GM19455 (cell line): ENCODE results near the gene NECAP2.
"Not testable (repeated sequence)": the region's sequence is repeated elsewhere in the genome, so short reads cannot be mapped to it uniquely, and the experiment has no call there.

Experiments used
- ATAC-seq: cut with Tn5 transposase; IDR thresholded peaks from one replicate; pipeline ENCODE4 v1.9.1; 2021; ENCODE audit not compliant: unreplicated experiment

Gene NECAP2

DNA sequence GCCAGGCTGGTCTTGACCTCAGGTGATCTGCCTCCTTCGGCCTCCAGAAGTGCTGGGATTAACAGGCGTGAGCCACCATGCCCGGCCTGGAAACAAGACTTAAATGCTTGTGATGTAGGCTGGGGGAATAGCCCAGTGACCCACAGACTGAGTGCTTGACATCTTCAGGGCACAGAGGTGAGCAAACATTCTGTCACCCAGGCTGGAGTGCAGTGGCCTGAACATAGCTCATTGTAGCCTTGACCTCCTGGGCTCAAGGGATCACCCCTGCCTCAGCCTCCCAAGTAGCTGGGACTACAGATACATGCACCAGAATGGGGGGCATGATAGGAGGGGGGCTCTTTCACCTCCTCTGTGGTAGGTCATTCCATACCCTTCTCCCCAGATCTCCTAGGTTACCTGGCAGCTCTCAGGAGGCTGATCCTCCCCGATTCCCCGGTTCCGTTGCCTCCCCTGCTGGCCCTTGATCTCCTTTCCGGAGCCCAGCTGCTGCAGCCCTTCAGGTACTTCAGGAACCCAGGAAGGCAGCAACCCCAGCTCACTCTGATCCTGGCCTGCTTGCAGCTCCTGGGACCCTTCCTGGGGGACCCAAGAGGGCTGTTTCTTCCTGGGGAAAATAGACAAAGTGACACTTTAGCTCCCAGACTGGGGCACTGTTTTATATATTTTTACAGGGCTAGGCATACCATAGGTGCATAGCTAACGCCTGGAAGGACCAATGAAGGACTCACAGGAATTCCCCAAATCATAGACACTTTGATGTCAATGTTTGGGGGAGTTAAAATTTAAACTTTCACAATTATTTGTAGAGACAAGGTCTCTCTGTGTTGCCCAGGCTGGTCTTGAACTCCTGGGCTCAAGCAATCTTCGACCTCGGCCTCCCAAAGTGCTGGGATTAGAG, 15.1 kb upstream of the NECAP2 start:
- ATAC-seq = no peak

DNA sequence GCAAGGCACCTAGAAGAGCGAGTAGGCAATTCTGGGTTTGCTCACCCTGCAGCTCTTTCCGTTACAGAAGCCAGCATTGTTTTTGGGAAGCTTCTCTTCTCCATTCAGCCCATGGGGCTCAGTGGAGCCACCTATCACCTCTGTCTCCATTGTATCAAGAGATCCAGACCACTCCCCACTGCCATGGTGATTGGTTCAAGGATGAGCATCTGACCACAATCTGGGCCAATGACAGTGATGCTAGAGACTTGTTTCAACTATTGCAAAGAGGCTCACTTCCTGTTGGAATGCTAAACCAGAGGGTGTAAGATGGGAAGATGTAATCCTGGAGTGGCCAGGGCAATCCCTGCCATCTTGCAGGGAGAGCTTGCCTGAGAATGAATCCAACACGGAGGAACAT, 9.9 kb upstream of the NECAP2 start:
- no peak for ATAC-seq

DNA sequence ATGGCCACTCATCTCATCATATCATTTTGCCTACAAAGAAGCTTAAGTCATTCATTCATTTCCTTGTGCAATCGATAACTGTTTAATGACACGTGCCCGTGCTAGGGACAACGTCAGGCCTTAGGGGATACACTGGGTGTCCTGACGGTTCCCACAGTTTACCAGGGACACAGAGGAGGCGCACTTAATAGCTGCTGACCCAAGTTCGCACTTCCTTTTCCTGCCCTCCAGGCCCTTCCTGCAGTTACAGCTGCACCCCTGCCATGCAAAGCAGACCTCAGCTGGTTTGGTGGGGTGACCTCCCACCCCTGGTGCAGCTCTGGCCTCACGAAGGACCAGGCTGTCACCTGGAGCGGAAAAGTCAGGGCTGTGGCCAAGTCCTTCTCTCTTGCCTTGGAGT, 7.5 kb upstream of the NECAP2 start:
- ATAC-seq = no peak

DNA sequence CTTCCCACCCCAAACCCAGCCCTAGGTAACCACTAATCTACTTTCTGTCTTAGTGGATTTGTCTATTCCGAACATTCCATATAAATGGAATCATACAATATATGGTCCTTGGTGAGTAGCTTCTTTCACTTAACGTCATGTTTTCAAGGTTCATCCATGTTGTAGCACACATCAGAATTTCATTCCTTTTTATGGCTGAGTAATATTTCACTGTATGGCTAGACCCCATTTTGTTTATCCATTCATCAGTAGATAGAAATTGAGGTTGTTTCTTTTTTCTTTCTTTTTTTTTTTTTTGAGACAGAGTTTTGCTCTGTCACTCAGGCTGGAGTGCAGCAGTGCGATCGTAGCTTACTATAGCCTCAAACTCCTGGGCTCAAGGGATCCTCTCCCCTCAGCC, 6.5 kb upstream of the NECAP2 start:
- no peak for ATAC-seq

DNA sequence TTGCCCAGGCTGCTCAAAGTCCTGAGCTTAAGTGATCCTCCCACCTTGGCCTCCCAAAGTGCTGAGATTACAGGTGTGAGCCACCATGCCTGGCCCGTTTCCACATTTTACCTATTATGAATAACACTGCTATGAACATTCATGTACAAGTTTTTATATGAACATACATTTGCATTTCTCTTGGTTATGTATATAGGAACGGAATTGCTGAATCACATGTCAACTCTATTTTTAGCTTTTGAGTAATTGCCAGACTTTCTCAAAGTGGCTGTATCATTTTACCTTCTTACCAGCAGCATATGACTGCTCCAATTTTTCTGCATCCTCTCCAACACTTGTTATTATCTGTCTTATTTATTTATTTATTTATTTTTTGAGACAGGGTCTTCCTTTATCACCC, 6.0 kb upstream of the NECAP2 start:
- no peak for ATAC-seq

DNA sequence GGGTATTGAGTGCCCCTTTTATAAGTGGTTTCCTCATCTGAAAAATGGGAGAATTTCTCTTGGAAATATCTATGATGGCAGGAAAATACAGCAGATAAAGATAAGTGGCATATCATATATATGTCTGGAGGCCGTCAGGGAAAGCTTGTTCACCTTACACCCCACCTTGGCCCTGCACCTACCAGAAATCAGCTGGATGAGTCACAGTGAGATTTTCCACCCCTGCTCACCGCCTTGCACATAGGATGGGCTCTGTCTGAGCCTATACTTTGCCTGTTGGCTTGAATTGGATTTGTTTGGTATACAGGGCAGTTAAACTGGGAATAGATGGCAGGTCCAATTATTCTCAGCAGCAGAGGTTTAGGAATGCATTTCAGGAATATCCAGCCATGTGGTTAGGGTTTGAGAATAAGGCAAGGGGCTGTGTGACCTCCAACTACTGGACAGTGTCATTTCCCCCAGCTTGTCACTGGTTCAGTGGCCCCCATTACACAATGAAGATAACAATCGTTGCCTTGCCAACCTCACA, 3.5 kb upstream of the NECAP2 start, which contains the start of gene SPATA21:
SPATA21 (minus strand) TSS at position 479 of the 529 bp plus-strand sequence. CDS start 6,053 bp downstream, outside the sequence.
- no peak for ATAC-seq

DNA sequence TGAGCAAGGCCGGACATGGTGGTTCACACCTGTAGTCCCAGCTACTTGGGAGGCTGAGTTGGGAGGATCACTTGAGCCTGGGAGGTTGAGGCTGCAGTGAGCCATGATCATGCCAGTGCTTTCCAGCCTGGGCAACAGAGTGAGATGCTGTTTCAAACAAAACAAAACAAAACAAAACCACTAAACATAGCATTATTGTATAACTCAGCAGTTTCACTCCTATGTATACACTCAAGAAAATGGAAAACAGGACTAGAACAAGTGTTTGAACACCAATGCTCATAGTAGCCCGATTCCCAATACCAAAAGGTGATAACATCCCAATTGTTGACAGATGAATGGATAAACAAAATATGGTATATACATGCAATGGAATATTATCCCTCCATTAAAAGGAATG, 2.0 kb upstream of the NECAP2 start:
- no peak for ATAC-seq

DNA sequence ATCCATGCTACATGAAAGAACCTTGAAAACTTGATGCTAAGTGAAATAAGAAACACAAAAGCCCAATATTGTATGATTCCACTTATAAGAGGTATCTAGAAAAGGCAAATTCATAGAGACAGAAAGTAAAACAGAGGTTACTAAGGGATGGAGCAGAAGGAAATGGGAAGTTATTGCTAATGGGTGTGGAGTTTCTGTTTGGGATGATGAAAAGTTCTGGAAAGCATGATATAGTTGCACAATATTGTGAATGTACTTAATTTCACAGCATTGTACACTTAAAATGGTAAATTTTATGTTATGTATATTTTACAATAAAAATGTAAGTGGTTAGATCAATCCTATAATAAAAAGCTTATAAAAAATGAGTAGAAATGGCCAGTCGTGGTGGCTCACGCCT, 1.6 kb upstream of the NECAP2 start:
- no peak for ATAC-seq

DNA sequence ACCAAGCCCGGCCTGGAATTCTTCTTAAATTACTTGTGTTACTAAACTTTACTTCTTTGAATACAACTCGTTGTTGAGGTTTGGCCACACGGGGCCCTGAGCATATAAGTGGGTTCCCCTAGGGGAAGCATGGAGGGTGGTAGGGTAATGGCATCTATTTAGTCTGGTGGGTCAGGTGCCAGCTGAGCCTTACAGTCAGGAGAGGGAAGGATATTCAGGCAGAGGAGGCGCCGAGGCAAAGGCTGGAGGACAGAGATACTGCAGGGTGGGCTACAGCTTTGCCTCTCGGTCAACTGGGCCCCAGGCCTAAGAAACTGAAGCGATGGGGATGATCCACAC, 424 bp upstream of the NECAP2 start:
- peak; percentile 28 for ATAC-seq

DNA sequence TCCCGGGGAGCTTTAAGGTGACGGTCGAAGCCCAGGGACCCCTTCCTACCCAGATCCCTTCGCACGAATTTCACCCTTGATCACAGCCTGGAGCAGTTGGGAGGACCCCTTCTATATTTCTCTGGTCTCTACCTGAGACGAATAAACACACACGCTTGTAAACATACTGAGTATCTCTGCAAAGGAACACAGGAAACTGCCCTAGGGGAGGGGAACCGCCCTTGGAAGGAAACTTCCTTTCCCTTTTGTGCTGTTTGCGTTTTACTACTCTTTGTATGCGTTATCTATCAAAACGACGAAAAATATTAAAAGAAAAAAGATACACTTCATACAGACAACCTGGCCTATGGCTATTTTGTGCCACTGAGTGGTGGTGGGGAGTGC, 750 bp downstream of the NECAP2 start:
- peak; percentile 16 for ATAC-seq

DNA sequence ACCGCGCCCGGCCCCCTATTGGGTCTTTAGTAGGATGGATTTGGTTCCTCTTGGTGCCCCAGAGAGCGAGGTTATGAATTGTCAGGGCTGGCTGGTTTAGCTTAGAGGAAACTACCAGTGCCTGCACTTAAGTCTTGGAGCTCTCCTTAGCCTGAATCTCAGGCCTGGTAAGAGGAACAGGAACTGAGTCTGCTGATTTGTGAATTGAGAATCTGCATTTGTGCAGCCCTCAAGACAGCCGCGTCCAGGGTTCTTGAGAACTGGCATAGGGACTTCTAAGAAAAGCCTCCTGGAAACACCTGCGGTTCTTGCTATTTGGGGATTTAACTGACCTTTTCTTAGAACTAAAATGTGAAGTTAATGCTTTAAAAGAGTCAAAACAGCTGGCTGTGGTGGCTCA, 1.7 kb downstream of the NECAP2 start:
- ATAC-seq = no peak

DNA sequence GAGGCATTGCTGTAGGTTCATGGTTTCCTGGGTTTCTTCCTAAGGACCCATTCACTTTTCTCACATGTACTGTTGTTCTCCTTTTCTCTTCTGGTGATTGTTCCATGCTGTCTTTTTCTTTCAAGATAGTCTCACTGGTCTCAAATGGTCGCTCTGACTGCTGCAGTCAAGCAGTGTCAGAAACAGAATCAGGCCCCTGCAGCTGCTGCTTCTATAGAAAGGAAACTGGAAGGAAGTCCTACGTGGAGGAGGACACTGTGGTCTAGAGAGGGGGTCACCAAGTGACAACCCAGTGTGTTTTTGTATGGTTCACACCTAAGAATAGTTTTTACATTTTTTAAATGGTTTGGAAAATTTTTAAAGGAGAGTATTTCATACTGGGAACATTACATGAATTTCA, 2.4 kb downstream of the NECAP2 start:
- no peak for ATAC-seq

DNA sequence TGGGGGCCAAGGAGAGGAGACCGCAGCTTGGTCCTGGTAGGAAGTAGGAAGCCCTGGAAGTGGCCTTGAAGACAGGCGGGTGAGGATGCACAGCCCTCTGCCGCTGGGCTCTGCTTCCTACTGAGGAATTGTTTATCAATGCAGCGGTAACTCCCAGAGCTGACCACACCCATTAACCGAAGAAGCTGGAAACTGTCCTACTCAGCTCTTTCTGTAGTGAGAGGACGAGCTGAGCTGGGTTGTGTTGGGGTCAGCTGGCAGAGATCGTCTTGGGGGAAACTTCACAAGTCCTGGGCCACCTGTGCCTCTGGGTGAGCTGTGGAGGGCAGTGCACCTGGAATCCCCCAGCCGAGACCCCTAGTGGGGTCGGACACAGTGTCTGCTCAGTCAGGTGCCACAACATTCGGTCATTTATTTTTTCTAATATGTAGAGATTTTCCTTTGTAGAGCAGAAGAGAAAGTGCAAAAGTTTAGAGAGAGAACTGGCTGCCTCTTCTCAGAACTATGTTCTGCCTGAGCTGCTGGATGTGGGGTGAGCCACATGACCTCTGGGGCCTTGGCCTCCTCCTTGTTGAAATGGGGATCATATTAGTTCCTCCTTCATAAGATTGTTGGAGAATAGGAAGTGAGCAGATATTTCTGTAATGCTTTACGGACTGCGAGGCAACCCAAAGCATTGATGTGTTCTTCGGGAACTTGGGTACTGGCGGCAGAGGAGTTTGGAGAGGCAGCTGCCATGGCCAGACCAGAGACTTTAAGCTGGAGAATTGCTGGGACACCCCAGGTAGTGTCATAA, 3.6 kb downstream of the NECAP2 start:
- ATAC-seq = no peak

DNA sequence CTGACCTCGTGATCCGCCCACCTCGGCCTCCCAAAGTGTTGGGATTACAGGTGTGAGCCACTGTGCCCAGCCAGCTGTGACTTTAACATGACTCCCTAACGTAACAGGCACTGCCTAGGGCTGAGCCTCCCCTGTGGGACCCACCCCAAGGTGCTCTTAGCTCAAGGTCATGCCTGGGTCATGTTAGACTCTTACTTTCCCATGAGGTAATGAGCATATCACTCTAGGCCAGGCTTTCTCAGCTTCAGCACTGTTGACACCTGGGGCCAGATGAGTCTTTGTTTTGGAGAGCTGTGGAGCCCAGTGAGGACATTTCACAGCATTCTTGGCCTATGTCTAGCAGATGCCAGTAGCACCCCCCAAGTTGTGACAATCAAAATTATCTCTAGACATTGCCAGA, 4.5 kb downstream of the NECAP2 start:
- no peak for ATAC-seq

DNA sequence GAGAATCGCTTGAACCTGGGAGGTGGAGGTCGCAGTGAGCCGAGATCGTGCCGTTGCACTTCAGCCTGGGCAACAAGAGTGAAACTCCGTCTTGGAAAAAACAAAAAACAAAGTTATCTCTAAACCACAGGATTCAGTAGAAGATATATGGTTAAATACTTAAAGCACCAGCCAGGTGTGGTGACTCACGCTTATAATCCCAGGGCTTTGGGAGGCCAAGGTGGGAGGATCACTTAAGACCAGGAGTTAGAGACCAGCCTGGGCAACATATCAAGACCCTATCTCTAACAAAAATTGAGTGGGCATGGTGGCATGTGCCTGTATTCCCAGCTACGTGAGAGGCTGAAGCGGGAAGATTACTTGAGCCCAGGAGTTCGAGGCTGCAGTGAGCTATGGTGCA, 5.6 kb downstream of the NECAP2 start:
- ATAC-seq = no peak

DNA sequence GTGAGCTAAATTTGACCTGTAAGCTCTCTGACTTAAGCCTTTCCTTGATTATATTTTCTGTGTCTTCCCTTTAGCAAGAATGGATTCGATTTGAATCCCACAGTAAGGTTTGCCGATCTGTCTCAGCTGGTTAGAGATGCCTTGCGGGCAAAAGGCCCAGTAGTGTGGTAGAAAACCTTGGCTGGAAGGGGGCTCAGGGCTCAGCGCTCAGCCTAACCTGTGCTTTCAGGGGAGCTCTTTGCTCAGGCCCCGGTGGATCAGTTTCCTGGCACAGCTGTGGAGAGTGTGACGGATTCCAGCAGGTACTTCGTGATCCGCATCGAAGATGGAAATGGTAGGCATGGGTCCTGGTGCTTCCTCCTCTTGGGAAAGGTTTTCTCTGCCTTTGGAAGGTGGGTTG, 7.1 kb downstream of the NECAP2 start:
- ATAC-seq = no peak

DNA sequence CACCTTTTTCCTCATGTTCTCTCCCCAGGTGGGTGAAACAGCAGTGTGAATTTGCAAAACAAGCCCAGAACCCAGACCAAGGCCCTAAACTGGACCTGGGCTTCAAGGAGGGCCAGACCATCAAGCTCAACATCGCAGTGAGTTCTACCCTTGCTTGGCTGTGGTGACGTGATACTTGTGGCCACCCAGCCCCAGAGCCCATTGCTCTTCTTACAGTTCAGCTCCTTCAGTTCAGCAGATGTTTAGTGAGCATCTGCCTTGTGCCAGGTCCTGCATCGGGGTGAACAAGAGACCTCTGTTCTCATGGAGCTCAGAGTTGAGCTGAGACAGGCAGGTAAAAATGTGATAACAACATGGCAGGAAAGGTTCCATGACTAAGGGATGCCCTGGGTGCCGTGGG, 8.5 kb downstream of the NECAP2 start:
- no peak for ATAC-seq

DNA sequence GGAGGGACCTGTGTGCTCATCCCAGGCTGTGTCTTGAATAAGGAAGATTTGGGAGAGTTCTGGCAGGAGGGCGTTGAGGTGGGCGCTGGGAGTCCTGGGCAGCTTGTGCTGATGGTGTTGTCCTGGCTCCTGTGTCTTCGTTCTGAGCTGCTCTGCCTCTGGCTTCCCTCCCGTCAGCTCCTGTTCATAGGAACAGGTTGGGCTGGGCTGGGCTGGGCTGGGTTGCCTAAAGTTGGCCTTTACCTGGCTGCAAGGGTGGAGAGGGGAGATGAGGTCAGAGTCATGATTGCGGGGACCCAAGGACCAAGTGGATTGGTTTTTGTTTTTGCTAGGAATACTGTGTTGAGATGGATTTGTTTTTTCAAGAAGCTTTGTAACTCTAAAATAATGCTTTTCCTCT, 9.1 kb downstream of the NECAP2 start:
- no peak for ATAC-seq

DNA sequence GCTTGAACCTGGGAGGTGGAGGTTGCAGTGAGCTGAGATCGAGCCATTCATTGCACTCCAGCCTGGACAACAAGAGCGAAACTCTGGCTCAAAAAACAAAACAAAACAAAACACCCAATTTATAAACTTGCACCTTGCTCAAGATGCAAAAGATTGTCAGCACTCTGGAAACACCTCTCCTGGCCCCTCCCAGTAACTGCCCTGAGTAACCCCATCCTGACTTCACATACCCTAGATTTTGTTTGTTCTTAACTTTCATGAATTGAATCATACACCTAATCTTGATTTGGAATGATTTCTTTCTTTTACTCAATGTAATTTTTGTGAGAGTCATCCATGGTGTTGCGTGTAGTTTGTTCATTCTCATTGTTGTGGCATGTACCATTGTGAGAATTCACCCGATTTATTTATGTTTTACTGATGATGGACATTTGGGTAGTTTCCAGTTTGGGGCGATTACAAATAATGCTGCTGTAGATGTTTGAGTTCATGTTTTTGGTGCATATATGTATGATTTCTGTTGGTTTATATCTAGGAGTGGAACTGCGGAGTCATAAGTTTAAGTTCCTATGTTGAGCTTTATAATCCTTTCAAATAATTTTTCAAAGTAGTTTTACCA, 10.4 kb downstream of the NECAP2 start:
- ATAC-seq = no peak

DNA sequence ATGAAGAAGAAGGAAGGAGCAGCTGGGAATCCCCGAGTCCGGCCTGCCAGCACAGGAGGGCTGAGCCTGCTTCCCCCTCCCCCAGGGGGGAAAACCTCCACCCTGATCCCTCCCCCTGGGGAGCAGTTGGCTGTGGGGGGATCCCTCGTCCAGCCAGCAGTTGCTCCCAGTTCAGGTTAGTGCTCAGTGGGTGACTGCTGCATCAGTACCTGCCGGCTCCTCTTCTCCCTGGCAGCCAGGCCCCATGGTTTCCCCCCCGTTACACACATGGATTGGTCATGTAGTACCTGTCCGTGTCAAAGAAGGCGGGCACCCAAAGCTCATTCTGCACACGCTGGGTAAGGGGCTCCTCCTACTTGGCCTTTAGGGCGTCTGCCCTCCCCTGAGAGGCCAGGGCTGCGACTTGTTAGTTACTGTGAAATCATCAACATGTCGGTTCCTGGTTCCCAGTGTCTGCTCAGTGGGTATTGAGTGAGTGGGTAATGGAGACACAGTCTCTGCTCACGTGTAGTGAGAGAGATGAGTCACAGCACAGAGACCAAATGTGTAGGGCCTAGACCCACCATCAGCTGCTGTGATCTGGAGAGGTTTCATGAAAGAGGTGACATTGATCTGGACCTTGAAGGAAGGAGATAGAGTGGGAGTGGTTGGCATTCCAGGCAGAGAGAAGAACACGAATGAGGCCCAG, 11.5 kb downstream of the NECAP2 start:
- ATAC-seq = no peak

DNA sequence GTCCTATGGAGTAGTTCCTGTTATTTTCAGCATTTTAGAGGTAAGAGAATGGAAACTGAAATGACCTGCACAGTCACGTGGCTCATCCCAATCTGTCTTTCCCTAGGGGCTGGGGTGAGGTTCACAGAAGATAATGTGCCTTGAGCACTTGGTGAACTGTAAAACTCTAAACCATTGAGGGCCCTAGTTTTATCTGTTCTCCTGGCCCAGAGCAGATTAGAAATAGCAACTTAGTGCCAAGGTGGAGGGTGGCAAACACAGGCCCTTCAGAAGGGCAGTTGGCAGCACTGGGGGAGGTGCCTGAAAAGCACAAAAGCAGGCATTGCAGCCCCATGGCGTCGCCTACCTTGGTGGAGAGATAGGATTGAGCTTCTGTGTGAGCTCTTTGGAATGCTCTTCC, 14.4 kb downstream of the NECAP2 start:
- ATAC-seq = not testable (repeated sequence)
